Measurements from ENCODE around the gene WDR33. TPM values are rescaled to one million over a fixed set of nuclear protein-coding genes. Genes with fewer than 3 reads are reported as not detected.

WDR33 gene
- total and polyA plus RNA-seq, 2 experiments from 2014 or later: 16.9 to 43.8 TPM

- no peaks in the 10 kb centered on the region for H3K9me2 ChIP-seq (ENCODE audit: insufficient read depth)
- H3K4me2 ChIP-seq (ENCODE audit: unreplicated experiment): no peak overlapping the region
- no peaks in the 10 kb centered on the region for H3K4me1 ChIP-seq (ENCODE audit: insufficient read depth)
- TF ChIP-seq EZH2 (IDR thresholded peaks at IDR 0.05; ENCODE audit: insufficient read depth, poor library complexity, severe bottlenecking) (no peak), EZH2phosphoT487 (IDR thresholded peaks at IDR 0.05; ENCODE audit: insufficient read depth, low read depth) (no peak)
- H3K4me3 ChIP-seq: no peak overlapping the region
- H4K20me1 ChIP-seq (ENCODE audit: insufficient read depth): no peaks in the 10 kb centered on the region
- H3F3A ChIP-seq (ENCODE audit: insufficient read depth): no peaks in the 10 kb centered on the region
- no peaks in the 10 kb centered on the region for H3K36me3 ChIP-seq (ENCODE audit: low read depth)
- 53 to 54% methylated on average over 2 of the region's 2 CpGs for WGBS, 2 experiments (ENCODE audit: low coverage in 1 of 2, low lambda C conversion rate in 2 of 2, missing lambda C conversion rate in 2 of 2)
- H3K27ac ChIP-seq: no peak overlapping the region
- no peak for DNase-seq
- H2AFZ ChIP-seq: no peak overlapping the region
- in situ Hi-C loops (cut with MboI): no loop called here
- no peaks in the 10 kb centered on the region; the same call in 1 of the 2 replicates for H3K27me3 ChIP-seq (replicated peaks; ENCODE audit: insufficient read depth)
- no peaks in the 10 kb centered on the region for H3K79me2 ChIP-seq (ENCODE audit: insufficient read depth)
- no peak overlapping the region for H3K9ac ChIP-seq
- no peaks in the 10 kb centered on the region for H3K9me3 ChIP-seq (ENCODE audit: low read depth)
These were observed 120.3 kb downstream of the WDR33 start for GRCh38 chr2:127690696-127691095.

GRCh38 chr2:127688405-127688804 is 122.6 kb downstream of the WDR33 start:
- no peaks in the 10 kb centered on the region for H3F3A ChIP-seq (ENCODE audit: insufficient read depth)
- H4K20me1 ChIP-seq (ENCODE audit: insufficient read depth): no peaks in the 10 kb centered on the region
- no peak overlapping the region for H3K4me2 ChIP-seq (ENCODE audit: unreplicated experiment)
- in situ Hi-C loops (cut with MboI): no loop called here
- H3K9me3 ChIP-seq (ENCODE audit: low read depth): no peaks in the 10 kb centered on the region
- no peaks in the 10 kb centered on the region; the same call in 1 of the 2 replicates for H3K27me3 ChIP-seq (replicated peaks; ENCODE audit: insufficient read depth)
- WGBS, 2 experiments (ENCODE audit: low coverage in 1 of 2, low lambda C conversion rate in 2 of 2, missing lambda C conversion rate in 2 of 2): 40 to 47% methylated on average over 1 of the region's 1 CpG
- TF ChIP-seq EZH2phosphoT487 (IDR thresholded peaks at IDR 0.05; ENCODE audit: insufficient read depth, low read depth) (no peak), EZH2 (IDR thresholded peaks at IDR 0.05; ENCODE audit: insufficient read depth, poor library complexity, severe bottlenecking) (no peak)
- no peak overlapping the region for H3K27ac ChIP-seq
- H3K79me2 ChIP-seq (ENCODE audit: insufficient read depth): no peaks in the 10 kb centered on the region
- H2AFZ ChIP-seq: no peak overlapping the region
- no peak for DNase-seq
- H3K4me1 ChIP-seq (ENCODE audit: insufficient read depth): no peaks in the 10 kb centered on the region
- no peak overlapping the region for H3K9ac ChIP-seq
- H3K36me3 ChIP-seq (ENCODE audit: low read depth): no peaks in the 10 kb centered on the region
- no peaks in the 10 kb centered on the region for H3K9me2 ChIP-seq (ENCODE audit: insufficient read depth)
- no peak overlapping the region for H3K4me3 ChIP-seq

GRCh38 chr2:127685410-127686080 is 125.4 kb downstream of the WDR33 start:
- Histone ChIP-seq H4K20me1 (ENCODE audit: insufficient read depth) (no peaks in the 10 kb centered on the region), H3K4me3 (no peak overlapping the region), H3K9ac (no peak overlapping the region), H3K9me3 (ENCODE audit: low read depth) (no peaks in the 10 kb centered on the region), H3K36me3 (ENCODE audit: low read depth) (no peaks in the 10 kb centered on the region), H3K4me1 (ENCODE audit: insufficient read depth) (no peaks in the 10 kb centered on the region), H3K4me2 (ENCODE audit: unreplicated experiment) (no peak overlapping the region), H3K79me2 (ENCODE audit: insufficient read depth) (no peaks in the 10 kb centered on the region), H2AFZ (no peak overlapping the region), H3K27ac (no peak overlapping the region), H3K27me3 (replicated peaks; ENCODE audit: insufficient read depth) (no peaks in the 10 kb centered on the region; the same call in 1 of the 2 replicates), H3F3A (ENCODE audit: insufficient read depth) (no peaks in the 10 kb centered on the region), H3K9me2 (ENCODE audit: insufficient read depth) (no peaks in the 10 kb centered on the region)
- no peak for DNase-seq
- TF ChIP-seq EZH2phosphoT487 (IDR thresholded peaks at IDR 0.05; ENCODE audit: insufficient read depth, low read depth) (no peak), EZH2 (IDR thresholded peaks at IDR 0.05; ENCODE audit: insufficient read depth, poor library complexity, severe bottlenecking) (no peak)
- in situ Hi-C loops (cut with MboI): no loop called here
- WGBS, 2 experiments (ENCODE audit: low coverage in 1 of 2, low lambda C conversion rate in 2 of 2, missing lambda C conversion rate in 2 of 2): 62 to 72% methylated on average over 8 of the region's 8 CpGs

- no peak for TF ChIP-seq EZH2phosphoT487 (IDR thresholded peaks at IDR 0.05; ENCODE audit: insufficient read depth, low read depth)
- TF ChIP-seq EZH2 (IDR thresholded peaks at IDR 0.05; ENCODE audit: insufficient read depth, poor library complexity, severe bottlenecking): no peak
- Histone ChIP-seq H3K4me1 (ENCODE audit: insufficient read depth) (no peaks in the 10 kb centered on the region), H3K4me2 (ENCODE audit: unreplicated experiment) (no peak overlapping the region), H3F3A (ENCODE audit: insufficient read depth) (no peaks in the 10 kb centered on the region), H3K27ac (no peak overlapping the region), H3K9me3 (ENCODE audit: low read depth) (no peaks in the 10 kb centered on the region), H3K27me3 (replicated peaks; ENCODE audit: insufficient read depth) (no peaks in the 10 kb centered on the region; the same call in 1 of the 2 replicates), H3K4me3 (no peak overlapping the region), H3K9me2 (ENCODE audit: insufficient read depth) (no peaks in the 10 kb centered on the region), H3K36me3 (ENCODE audit: low read depth) (no peaks in the 10 kb centered on the region), H3K79me2 (ENCODE audit: insufficient read depth) (no peaks in the 10 kb centered on the region), H2AFZ (no peak overlapping the region), H4K20me1 (ENCODE audit: insufficient read depth) (no peaks in the 10 kb centered on the region), H3K9ac (no peak overlapping the region)
- in situ Hi-C loops (cut with MboI): no loop called here
- DNase-seq: no peak
- WGBS, 2 experiments (ENCODE audit: low coverage in 1 of 2, low lambda C conversion rate in 2 of 2, missing lambda C conversion rate in 2 of 2): 83 to 86% methylated on average over 15 of the region's 15 CpGs
These were observed 127.2 kb downstream of the WDR33 start for GRCh38 chr2:127683757-127684156.

Measured in GM23248 (cell line).